Measurements from ENCODE around the gene ST6GALNAC1. TPM values are rescaled to one million over a fixed set of nuclear protein-coding genes. Genes with fewer than 3 reads are reported as not detected.

ST6GALNAC1 gene
- total and polyA plus RNA-seq, 2 of the 4 experiments (the other 2 are of a cell fraction) = not detected

- H2AK9ac ChIP-seq (replicated peaks; ENCODE audit: low read depth, low read length, poor library complexity) = no peak overlapping the region
- 94% methylated on average over 9 of the region's 12 CpGs; no CpG with 5 or more reads in 1 of the 2 experiments for WGBS, 2 experiments (ENCODE audit: extremely low coverage in 2 of 2, insufficient read length in 1 of 2)
- H4K8ac ChIP-seq (ENCODE audit: low read depth in 2 of 2, low read length in 2 of 2) = no peak overlapping the region
- no peak overlapping the region for H2BK20ac ChIP-seq (ENCODE audit: low read depth, low read length)
- H3K4me1 ChIP-seq (ENCODE audit: control insufficient read depth, insufficient read depth, low read length) = peaks cover 28% of the 10 kb centered on the region
- intact Hi-C loops (cut with micrococcal nuclease) = loop anchor here (10.0 kb wide), 1 partner anchor 1919 kb away; no protein-coding TSS in a partner anchor
- no peak overlapping the region for H3K9ac ChIP-seq (ENCODE audit: low read depth, low read length)
- H4K5ac ChIP-seq (ENCODE audit: low read depth, low read length) = no peak overlapping the region
- CTCF ChIA-PET = no interaction called here
- no peak overlapping the region for H3K23ac ChIP-seq (ENCODE audit: low read depth, low read length)
- no TSS peak for BruUV-seq (replicated peaks)
- peaks cover 8 to 80% of the 10 kb centered on the region in 2 experiments; a peak in 3 of 4 replicates for H3K79me1 ChIP-seq (ENCODE audit: low read depth in 1 of 2, low read length in 2 of 2)
- POLR2A ChIA-PET (ENCODE audit: unreplicated experiment) = no interaction called here
- no peak overlapping the region for H3K4ac ChIP-seq (ENCODE audit: low read depth, low read length)
- dilution Hi-C loops (cut with HindIII; ENCODE audit: low sequenced_read_pairs, unreplicated experiment) = no loop called here
- no peak overlapping the region for H3K4me3 ChIP-seq (ENCODE audit: insufficient read depth, low read depth, low read length)
- no peak overlapping the region for H3K14ac ChIP-seq (replicated peaks; ENCODE audit: low read depth, low read length)
- no peak overlapping the region for H3K56ac ChIP-seq (ENCODE audit: extremely low read depth, insufficient read depth, low read length)
- H2AFZ ChIP-seq (replicated peaks; ENCODE audit: low read length, poor library complexity) = no peak overlapping the region
- no peak overlapping the region for H2BK15ac ChIP-seq (ENCODE audit: low read depth, low read length)
- H3K27me3 ChIP-seq (ENCODE audit: control insufficient read depth, insufficient read depth, low read length) = no peaks in the 10 kb centered on the region
- no peak overlapping the region for H2BK120ac ChIP-seq (ENCODE audit: low read depth, low read length)
- TF ChIP-seq MAZ (IDR thresholded peaks at IDR 0.05; ENCODE audit: borderline replicate concordance, low read depth, low read length) = no peak
- no peak for TF ChIP-seq RAD21 (IDR thresholded peaks at IDR 0.05; ENCODE audit: low read length)
- no peak for TF ChIP-seq SMC3 (IDR thresholded peaks at IDR 0.05; ENCODE audit: low read depth, low read length)
- TF ChIP-seq MXI1 (IDR thresholded peaks at IDR 0.05; ENCODE audit: borderline replicate concordance, low read depth, low read length) = no peak
- TF ChIP-seq CTCF (conservative IDR thresholded peaks at IDR 0.05; ENCODE audit: low read depth, low read length) = no peak
- TF ChIP-seq MAFK (IDR thresholded peaks at IDR 0.05; ENCODE audit: low read depth, low read length) = no peak
- no peak for TF ChIP-seq NFE2L2 (IDR thresholded peaks at IDR 0.05; ENCODE audit: low read depth, low read length)
- no peak for TF ChIP-seq RFX5 (IDR thresholded peaks at IDR 0.05; ENCODE audit: low read depth, low read length)
- TF ChIP-seq, protein P1, sequence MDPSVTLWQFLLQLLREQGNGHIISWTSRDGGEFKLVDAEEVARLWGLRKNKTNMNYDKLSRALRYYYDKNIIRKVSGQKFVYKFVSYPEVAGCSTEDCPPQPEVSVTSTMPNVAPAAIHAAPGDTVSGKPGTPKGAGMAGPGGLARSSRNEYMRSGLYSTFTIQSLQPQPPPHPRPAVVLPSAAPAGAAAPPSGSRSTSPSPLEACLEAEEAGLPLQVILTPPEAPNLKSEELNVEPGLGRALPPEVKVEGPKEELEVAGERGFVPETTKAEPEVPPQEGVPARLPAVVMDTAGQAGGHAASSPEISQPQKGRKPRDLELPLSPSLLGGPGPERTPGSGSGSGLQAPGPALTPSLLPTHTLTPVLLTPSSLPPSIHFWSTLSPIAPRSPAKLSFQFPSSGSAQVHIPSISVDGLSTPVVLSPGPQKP (IDR thresholded peaks at IDR 0.05; ENCODE audit: borderline replicate concordance, low read depth, low read length) = no peak
- no peak overlapping the region for H3K18ac ChIP-seq (ENCODE audit: low read depth, low read length)
- H3K9me3 ChIP-seq (ENCODE audit: control insufficient read depth, insufficient read depth, low read length) = no peaks in the 10 kb centered on the region
- H2AK5ac ChIP-seq (ENCODE audit: low read depth, low read length) = no peak overlapping the region
- no peak for ATAC-seq (ENCODE audit: low read depth)
- no peak for DNase-seq
- H3K27ac ChIP-seq (ENCODE audit: insufficient read depth, low read length) = no peak overlapping the region
- peaks cover 38% of the 10 kb centered on the region for H4K20me1 ChIP-seq (ENCODE audit: insufficient read depth, low read length)
- peaks cover 13% of the 10 kb centered on the region for H3K9me1 ChIP-seq (ENCODE audit: insufficient read depth, low read length)
- no peak overlapping the region for H3K4me2 ChIP-seq (ENCODE audit: low read depth, low read length)
- H4K91ac ChIP-seq (ENCODE audit: insufficient read depth, low read depth, low read length) = no peak overlapping the region
- H3K36me3 ChIP-seq (ENCODE audit: control insufficient read depth, insufficient read depth, low read length) = peaks cover 49% of the 10 kb centered on the region
- in situ Hi-C loops (cut with MboI; ENCODE audit: low sequenced_read_pairs) = no loop called here
- H2BK5ac ChIP-seq (ENCODE audit: low read depth, low read length, poor library complexity, severe bottlenecking) = no peak overlapping the region
Observed at GRCh38 chr17:76685366-76685765, 41.8 kb upstream of the ST6GALNAC1 start.
